GM19238 (cell line): Measurements from ENCODE around the gene DENND1B.

ENCODE experiments used
- DNase-seq: peaks from one replicate; pipeline ENCODE4 v3.0.0; 2011; ENCODE audit warnings: low spot score; ENCODE audit not compliant: insufficient read length

DENND1B gene

GRCh38 chr1:197685785-197686184, 89.5 kb downstream of the DENND1B start:
- no peak for DNase-seq

- no peak for DNase-seq
Observed at GRCh38 chr1:197683895-197684553, 91.3 kb downstream of the DENND1B start.

- no peak for DNase-seq
Observed at GRCh38 chr1:197683280-197683679, 92.0 kb downstream of the DENND1B start.

- no peak for DNase-seq
Observed at GRCh38 chr1:197680311-197680710, 95.0 kb downstream of the DENND1B start.

GRCh38 chr1:197677752-197678295, 97.5 kb downstream of the DENND1B start:
- no peak for DNase-seq

- DNase-seq, result no peak
Observed at GRCh38 chr1:197677313-197677712, 98.0 kb downstream of the DENND1B start.

- DNase-seq, result no peak
Observed at GRCh38 chr1:197675583-197676208, 99.6 kb downstream of the DENND1B start.

GRCh38 chr1:197674286-197674685, 101.0 kb downstream of the DENND1B start:
- no peak for DNase-seq

- no peak for DNase-seq
Observed at GRCh38 chr1:197673292-197673691, 102.0 kb downstream of the DENND1B start.

GRCh38 chr1:197672347-197672746, 102.9 kb downstream of the DENND1B start:
- no peak for DNase-seq

GRCh38 chr1:197671920-197672319, 103.4 kb downstream of the DENND1B start:
- DNase-seq, result no peak

- DNase-seq, result no peak
Observed at GRCh38 chr1:197671140-197671539, 104.1 kb downstream of the DENND1B start.

GRCh38 chr1:197666769-197667285, 108.5 kb downstream of the DENND1B start:
- DNase-seq, result no peak

GRCh38 chr1:197664391-197664790, 110.9 kb downstream of the DENND1B start:
- no peak for DNase-seq

GRCh38 chr1:197663162-197663953, 111.9 kb downstream of the DENND1B start:
- DNase-seq, result no peak

GRCh38 chr1:197660389-197660788, 114.9 kb downstream of the DENND1B start:
- DNase-seq, result no peak

GRCh38 chr1:197659171-197659570, 116.1 kb downstream of the DENND1B start:
- DNase-seq, result no peak

- no peak for DNase-seq
Observed at GRCh38 chr1:197649188-197649587, 126.1 kb downstream of the DENND1B start.

GRCh38 chr1:197638316-197638715, 137.0 kb downstream of the DENND1B start:
- DNase-seq, result no peak

GRCh38 chr1:197637406-197637805, 137.9 kb downstream of the DENND1B start:
- no peak for DNase-seq

- DNase-seq, result no peak
Observed at GRCh38 chr1:197633447-197634078, 141.7 kb downstream of the DENND1B start.
